Activated CD4-positive, alpha-beta T cell treated with anti-CD3 and anti-CD28 coated beads, Interleukin-2, Interleukin-6, amounts not matched to agents 100 ng/mL and 50 ng/mL, durations not matched to agents 16 hours and 8 hours (primary cell): ENCODE measurements around the gene ALK.

Experiments
- DNase-seq: peaks from one replicate; pipeline ENCODE4 v3.0.0-alpha.2; 2020

The ALK gene

DNA sequence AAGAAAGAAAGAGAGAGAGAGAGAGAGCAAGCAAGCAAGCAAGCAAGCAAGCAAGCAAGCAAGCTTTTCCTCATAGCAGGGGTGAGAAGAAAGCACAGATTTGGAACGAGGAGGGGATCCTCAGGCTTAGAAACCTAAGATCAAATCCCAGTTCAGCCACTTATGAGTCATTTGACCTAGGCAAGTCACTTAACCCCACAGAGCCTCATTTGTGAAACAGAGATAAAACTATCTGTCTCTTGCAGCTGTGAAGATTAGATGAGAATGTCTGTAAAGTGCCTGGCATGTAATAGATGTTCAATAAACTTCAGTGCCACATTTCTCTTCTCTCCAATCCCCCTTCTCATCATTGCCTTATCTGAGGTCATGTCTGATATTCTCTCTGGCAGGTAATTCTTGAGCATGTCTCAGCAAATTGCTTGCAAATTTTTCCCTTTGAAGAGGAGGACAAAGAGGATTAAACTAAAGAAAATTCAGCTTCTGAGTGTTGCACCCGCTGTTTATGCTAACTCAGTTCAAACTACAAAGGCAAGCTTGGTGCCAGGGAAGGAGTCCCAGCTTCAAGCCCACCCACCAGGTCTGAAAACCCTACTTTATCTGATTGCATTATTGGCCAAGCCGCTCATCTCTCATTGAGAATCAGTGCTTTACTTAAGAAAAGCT is 20.3 kb downstream of the ALK start:
- DNase-seq = no peak

- no peak for DNase-seq
Measured at GRCh38 chr2:29898999-29899398, 22.4 kb downstream of the ALK start.

GRCh38 chr2:29894822-29895614 is 26.4 kb downstream of the ALK start:
- DNase-seq = no peak

DNA sequence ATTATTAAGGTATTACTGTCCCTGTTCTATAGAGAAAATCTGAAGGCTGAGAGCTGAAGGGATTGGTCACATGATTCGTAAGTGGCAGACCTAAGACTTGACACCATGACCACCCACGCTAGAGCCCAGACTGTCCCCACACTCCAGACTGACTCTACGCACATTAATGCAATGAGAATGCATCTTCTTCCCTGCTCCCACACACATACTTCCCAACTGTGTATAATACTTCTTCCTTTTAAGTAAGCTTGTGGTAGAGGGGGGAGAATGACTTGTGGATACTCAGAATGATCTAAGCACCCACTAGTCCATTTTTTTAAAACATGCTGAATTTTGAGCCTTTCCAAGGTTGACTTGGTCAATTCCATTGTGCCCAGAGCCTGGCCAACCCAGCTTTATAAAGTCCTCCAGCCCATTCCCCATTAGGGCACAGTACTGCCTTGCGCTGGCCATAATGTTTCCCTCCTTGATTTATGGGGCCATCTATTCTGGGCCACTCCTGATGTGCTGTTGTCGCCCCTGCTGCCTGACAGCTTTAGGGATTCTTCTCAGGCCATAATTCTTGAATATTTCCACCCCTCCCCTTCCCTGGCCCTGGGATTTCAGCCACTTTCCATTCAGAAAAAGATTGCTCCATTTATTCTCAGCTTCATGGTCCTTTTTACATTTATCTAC is 28.7 kb downstream of the ALK start:
- DNase-seq = no peak

GRCh38 chr2:29881089-29881730 is 40.2 kb downstream of the ALK start:
- no peak for DNase-seq

- DNase-seq = no peak
Measured at GRCh38 chr2:29880084-29880483, 41.3 kb downstream of the ALK start.

- DNase-seq = no peak
Measured at GRCh38 chr2:29879456-29879855, 41.9 kb downstream of the ALK start.

DNA sequence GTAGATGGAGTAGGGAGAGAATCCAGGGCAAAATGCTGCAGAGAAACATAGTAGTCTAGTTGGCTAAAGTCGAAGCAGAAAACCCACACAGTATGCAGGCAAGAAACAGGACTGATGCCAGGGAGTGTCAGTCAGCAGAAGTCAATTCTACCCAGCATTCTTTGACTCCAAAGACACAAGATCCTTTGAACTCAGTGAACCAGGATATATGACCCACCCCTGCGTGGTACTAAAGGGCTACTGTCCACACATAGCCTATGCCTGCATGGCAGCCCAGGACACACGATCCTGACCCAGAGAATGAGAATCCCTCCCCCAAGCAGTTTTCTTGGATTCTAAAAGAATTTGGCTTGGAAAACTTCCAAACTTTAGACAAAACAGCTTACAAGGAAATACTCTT is 42.5 kb downstream of the ALK start:
- DNase-seq = no peak

GRCh38 chr2:29876374-29876773 is 45.0 kb downstream of the ALK start:
- no peak for DNase-seq

- no peak for DNase-seq
Measured at GRCh38 chr2:29874745-29875144, 46.6 kb downstream of the ALK start.

DNA sequence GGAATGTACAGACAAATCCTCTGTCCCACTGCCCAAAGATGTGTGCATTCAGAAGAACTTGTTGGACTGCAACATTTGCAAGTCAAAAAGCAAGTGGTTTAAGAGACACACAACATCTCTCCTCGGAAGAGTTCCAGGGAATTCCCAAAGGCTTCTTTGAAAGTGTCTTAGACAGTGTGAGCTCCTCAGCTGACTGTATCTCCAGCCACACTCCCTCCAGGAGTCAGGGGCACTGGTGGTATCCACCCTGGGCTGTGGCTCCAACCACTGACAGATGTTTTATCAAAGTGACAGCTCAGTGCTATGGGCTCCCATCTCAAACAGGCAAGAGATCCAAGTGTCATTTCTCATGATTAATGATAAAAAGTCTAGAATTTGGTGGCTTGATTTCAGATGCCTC is 48.5 kb downstream of the ALK start:
- DNase-seq = no peak

DNA sequence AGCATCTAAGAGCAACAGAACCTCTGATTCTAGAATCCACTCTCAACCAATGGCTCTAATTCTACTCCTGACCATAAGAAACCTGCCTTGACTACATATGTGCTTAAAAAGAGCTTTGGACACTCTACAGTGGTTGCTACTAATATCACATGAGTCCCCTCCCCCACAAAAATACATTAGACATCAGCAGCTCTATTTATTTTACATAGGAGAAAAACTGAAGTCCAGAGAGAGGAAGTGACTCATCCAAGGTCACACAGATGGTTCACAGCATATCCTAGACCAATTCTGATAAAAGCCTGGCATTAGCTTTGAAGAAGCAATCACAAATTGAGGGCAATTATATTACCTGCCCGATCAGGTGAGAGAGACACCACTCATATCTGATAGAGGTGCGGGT is 49.8 kb downstream of the ALK start:
- DNase-seq = no peak

- no peak for DNase-seq
Measured at GRCh38 chr2:29865512-29865911, 55.9 kb downstream of the ALK start.

- no peak for DNase-seq
Measured at GRCh38 chr2:29864988-29865387, 56.4 kb downstream of the ALK start.

GRCh38 chr2:29855924-29856639 is 65.3 kb downstream of the ALK start:
- DNase-seq = no peak

- no peak for DNase-seq
Measured at GRCh38 chr2:29850794-29851193, 70.6 kb downstream of the ALK start.

GRCh38 chr2:29848566-29849310 is 72.6 kb downstream of the ALK start:
- DNase-seq = no peak

DNA sequence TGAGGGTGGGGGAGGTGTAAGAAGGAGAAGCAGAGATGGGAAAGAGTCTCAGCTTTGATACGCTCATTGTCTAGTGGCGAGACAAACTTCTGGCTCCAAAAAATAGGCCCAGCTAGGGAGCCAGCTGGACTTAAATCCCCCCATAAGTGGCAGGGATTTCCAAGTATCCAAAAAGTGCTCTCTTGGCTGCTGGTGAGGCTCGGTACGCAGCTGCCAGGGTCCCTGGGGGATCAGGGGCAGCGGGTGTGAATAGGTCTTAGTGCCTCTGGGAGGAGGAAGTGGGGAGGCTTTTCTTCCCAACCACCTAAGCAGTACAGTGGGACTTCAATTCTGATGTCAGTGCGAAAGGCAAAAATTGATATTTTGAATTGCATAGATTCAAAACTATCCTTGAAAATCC is 73.5 kb downstream of the ALK start:
- no peak for DNase-seq

- DNase-seq = no peak
Measured at GRCh38 chr2:29844713-29845326, 76.6 kb downstream of the ALK start.

GRCh38 chr2:29841386-29842004 is 79.9 kb downstream of the ALK start:
- DNase-seq = peak; percentile 42

DNA sequence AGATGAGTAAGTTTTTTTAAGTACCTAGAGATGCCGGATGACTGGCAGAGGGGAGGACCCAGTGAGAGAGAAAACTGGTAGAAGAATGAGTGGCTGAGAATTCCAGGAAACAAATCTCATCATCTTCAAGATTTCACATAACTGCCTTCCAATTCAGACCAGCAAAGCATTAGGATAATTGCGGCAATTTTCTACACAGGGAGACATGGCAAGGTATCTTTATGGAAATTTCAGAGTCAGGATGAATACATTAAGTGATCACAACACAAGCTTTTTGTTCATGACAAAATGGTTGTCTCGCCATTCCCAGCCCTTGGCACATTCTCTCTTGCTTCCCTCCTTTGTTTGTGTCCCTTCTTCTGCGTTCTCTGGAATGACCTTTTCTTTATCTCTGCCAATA is 82.1 kb downstream of the ALK start:
- DNase-seq = no peak
